Skeletal muscle satellite cell (primary cell): ENCODE measurements around the gene SUMO3.

ENCODE experiments used
- H3K27me3 ChIP-seq: 2 replicates; pipeline ENCODE4 v1.7.0; 2013; ENCODE audit warnings: low read length; ENCODE audit not compliant: control insufficient read depth, insufficient read depth
- H3K36me3 ChIP-seq: 2 replicates; pipeline ENCODE4 v1.7.0; 2013; ENCODE audit warnings: mild to moderate bottlenecking, control low read depth, low read length; ENCODE audit not compliant: insufficient read depth
- H3K4me1 ChIP-seq: 2 replicates; pipeline ENCODE4 v1.7.0; 2013; ENCODE audit warnings: low read length; ENCODE audit not compliant: control insufficient read depth, insufficient read depth
- H3K4me2 ChIP-seq: 2 replicates; pipeline ENCODE4 v1.7.0; 2013; ENCODE audit warnings: mild to moderate bottlenecking, low read length
- H3K4me3 ChIP-seq: 2 replicates; pipeline ENCODE4 v1.7.0; 2013; ENCODE audit warnings: low read length
- H3K9ac ChIP-seq: 2 replicates; pipeline ENCODE4 v1.7.0; 2013; ENCODE audit warnings: mild to moderate bottlenecking, low read depth, low read length, moderate library complexity
- H3K9me3 ChIP-seq: replicated peaks from 2 replicates; pipeline ENCODE4 v1.7.0; 2013; ENCODE audit warnings: mild to moderate bottlenecking, control low read depth, low read length

SUMO3 gene

GRCh38 chr21:44854664-44855446 is 37.0 kb upstream of the SUMO3 start:
- H3K4me3 ChIP-seq = no peak overlapping the region
- peaks cover 88% of the 10 kb centered on the region for H3K36me3 ChIP-seq
- H3K27me3 ChIP-seq = no peaks in the 10 kb centered on the region
- H3K4me2 ChIP-seq = no peak overlapping the region
- H3K9ac ChIP-seq = no peak overlapping the region
- H3K9me3 ChIP-seq = no peaks in the 10 kb centered on the region
- H3K4me1 ChIP-seq = peaks cover 5% of the 10 kb centered on the region

DNA sequence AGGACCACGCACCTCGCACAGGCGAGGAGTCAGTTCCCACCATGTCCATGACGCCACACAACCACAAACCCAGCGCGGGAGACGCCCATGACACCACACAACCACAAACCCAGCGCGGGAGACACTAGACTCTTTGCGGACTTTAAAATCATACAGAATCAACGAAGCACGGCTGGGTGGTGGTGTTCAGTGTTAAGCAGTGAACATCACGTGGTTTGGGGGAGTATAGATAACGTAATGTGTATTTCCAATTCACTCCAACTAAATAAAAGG is 36.5 kb upstream of the SUMO3 start:
- no peak overlapping the region for H3K9ac ChIP-seq
- H3K27me3 ChIP-seq = no peaks in the 10 kb centered on the region
- no peaks in the 10 kb centered on the region for H3K9me3 ChIP-seq
- H3K4me1 ChIP-seq = peaks cover 5% of the 10 kb centered on the region
- no peak overlapping the region for H3K4me2 ChIP-seq
- no peak overlapping the region for H3K4me3 ChIP-seq
- H3K36me3 ChIP-seq = peaks cover 88% of the 10 kb centered on the region

DNA sequence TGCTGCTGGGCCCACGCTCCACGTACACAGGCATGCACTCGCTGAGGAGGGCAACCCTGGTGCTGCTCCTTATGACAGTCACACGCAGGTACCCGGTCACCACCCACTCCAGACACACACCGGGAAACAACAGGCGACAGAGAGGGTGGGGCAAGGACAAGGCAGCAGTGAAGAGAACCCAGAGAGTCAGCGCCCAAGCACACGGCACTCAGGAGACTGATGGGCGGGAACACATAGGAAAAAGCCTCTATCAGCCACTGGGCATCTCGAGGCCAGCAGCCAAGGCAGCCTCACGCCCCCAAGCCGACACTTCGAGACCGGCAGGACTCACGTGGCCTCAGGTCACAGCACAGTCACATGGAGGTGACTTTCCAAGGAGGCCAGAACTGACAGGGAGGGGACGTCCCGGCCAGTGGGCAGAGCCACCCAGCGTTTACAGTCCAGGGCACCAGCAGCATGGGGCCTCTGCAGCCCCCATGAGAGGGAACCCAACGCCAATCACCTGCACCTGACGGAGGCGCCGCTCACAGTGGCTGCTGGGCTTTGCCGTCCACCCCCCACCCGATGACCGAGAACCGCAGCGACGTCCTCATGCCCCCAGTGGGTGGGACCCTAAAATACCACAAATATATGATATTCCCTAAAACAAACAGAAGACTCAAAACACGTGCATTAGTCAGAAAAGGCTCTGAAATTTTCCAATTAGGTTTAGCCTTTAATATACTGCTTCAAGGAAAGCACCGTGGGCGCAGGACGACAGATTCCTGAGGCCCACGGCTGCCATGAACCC is 35.9 kb upstream of the SUMO3 start:
- H3K4me3 ChIP-seq = no peak overlapping the region
- H3K4me2 ChIP-seq = no peak overlapping the region
- no peak overlapping the region for H3K9ac ChIP-seq
- peaks cover 3% of the 10 kb centered on the region for H3K4me1 ChIP-seq
- no peaks in the 10 kb centered on the region for H3K27me3 ChIP-seq
- H3K36me3 ChIP-seq = peaks cover 88% of the 10 kb centered on the region
- H3K9me3 ChIP-seq = no peaks in the 10 kb centered on the region

DNA sequence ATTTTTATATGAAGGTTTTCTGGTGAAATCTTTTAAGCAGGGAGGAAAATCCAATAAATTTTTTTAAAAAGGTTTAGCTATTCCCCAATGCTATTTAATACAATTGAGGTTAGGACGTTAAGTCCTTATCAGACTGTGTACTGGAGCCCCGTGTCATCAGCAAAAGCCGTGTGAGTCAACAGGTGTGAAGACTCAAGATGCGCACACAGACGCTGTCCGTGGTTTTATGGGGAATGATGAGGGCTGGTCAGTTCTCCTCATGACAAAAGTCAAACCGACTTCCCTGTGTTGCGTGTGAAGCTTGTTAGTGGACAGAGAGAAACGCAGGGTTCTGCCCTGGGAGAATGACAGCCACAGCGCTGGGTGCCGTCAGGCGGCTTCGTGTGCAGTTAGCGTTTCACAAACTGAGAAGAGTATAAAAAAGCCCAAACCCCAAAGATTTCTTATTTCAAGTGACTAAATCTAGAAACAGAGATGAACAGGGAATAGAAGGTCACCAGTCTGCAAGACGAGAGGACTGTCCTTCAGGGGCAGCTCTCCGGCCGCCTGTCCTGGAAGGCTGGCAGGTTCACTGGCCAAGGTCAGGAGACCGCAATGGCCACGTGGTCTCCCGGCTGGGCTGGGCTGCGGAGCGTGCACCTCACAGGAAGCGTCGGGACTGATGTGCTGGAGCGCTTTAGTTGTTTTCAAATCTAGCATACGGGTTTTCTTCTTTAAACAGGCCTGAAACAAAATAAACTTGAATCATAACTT is 33.2 kb upstream of the SUMO3 start:
- Histone ChIP-seq H3K36me3 (peaks cover 64% of the 10 kb centered on the region), H3K4me1 (peaks cover 17% of the 10 kb centered on the region)

DNA sequence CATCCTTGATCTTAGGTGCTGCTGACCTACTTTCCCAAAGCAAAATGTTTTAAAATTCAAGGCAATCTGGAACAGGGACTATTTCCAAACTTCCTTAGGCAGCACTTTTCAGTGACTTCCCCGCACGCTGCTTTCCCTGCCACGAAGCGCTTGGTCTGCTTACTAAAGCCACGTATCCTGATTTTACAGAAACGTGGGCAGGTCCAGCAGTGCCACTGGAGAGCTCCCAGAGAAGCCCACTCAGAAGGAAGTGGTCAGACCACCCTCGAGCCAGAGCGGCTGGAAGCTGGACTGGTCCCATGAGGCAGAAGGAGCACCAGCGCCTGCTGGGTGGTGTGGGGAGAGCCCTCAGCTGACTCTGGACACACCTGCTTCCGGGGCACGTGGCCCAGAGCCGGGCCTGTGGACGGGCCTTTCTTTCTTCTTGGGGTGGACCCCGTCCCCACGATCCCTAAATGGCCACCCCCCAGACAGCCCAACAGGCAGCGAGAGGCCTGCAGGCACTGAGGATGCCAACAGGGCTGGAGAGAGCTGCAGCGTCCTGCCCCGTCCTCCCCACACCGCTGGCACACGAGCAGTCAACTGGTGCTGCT is 32.4 kb upstream of the SUMO3 start:
- Histone ChIP-seq H3K27me3 (no peaks in the 10 kb centered on the region), H3K4me2 (no peak overlapping the region), H3K36me3 (peaks cover 57% of the 10 kb centered on the region), H3K4me3 (no peak overlapping the region), H3K9ac (no peak overlapping the region), H3K9me3 (no peaks in the 10 kb centered on the region), H3K4me1 (peaks cover 25% of the 10 kb centered on the region)

More for the DNA sequence above, 33.2 kb upstream of the SUMO3 start:
- Histone ChIP-seq H3K4me2 (no peak overlapping the region), H3K9me3 (no peaks in the 10 kb centered on the region), H3K9ac (no peak overlapping the region), H3K4me3 (no peak overlapping the region), H3K27me3 (no peaks in the 10 kb centered on the region)

GRCh38 chr21:44849616-44850130 is 31.8 kb upstream of the SUMO3 start:
- H3K4me2 ChIP-seq = no peak overlapping the region
- no peaks in the 10 kb centered on the region for H3K27me3 ChIP-seq
- H3K4me3 ChIP-seq = no peak overlapping the region
- no peak overlapping the region for H3K9ac ChIP-seq
- peaks cover 50% of the 10 kb centered on the region for H3K36me3 ChIP-seq
- no peaks in the 10 kb centered on the region for H3K9me3 ChIP-seq
- H3K4me1 ChIP-seq = peaks cover 25% of the 10 kb centered on the region

GRCh38 chr21:44848821-44849521 is 31.1 kb upstream of the SUMO3 start:
- no peak overlapping the region for H3K9ac ChIP-seq
- peaks cover 43% of the 10 kb centered on the region for H3K36me3 ChIP-seq
- H3K9me3 ChIP-seq = no peaks in the 10 kb centered on the region
- no peak overlapping the region for H3K4me2 ChIP-seq
- peaks cover 25% of the 10 kb centered on the region for H3K4me1 ChIP-seq
- no peak overlapping the region for H3K4me3 ChIP-seq
- H3K27me3 ChIP-seq = peaks cover 6% of the 10 kb centered on the region

- Histone ChIP-seq H3K27me3 (peaks cover 14% of the 10 kb centered on the region), H3K9ac (no peak overlapping the region), H3K9me3 (no peaks in the 10 kb centered on the region), H3K4me2 (no peak overlapping the region), H3K4me1 (peaks cover 25% of the 10 kb centered on the region), H3K36me3 (peaks cover 32% of the 10 kb centered on the region), H3K4me3 (no peak overlapping the region)
Measured at GRCh38 chr21:44847261-44848056, 29.6 kb upstream of the SUMO3 start.

DNA sequence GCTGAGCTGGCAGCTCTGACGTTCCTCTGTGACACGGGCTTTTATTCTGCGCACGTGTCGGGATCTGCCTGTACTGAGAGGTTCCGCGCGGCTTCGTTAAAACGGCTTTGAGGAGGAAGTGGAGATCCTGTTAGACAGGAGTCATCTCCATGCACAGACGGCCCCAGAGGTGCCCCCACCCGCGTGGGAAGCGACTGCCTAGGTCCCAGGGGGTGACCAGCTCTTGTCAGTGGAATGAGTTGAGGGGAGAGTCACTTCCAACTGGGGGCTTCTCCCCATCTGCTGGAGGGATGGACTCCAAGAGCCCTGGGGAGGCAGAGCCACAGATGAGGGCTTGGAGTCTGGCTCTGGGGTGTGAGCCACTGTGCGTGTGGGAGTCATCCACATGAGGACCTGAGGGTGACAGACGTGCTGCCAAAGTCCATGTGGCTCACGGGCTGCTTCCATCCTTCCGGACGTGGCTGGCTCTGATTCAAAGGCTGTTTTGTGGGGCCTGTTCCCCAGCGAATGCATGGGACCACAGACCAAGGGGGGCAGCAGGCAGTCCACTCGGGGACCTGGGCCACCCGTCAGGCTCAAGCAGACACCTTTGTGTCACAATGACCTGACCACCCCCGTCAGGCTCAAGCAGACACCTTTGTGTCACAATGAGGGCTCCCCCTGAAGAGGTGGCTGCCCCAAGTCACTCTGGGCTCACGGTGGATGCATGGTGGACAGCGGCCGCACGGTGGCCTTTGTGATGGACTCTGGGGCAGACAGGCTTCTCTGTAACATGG is 28.8 kb upstream of the SUMO3 start:
- H3K9ac ChIP-seq = peak overlapping the region; percentile 41
- H3K4me2 ChIP-seq = peak overlapping the region; percentile 83
- H3K4me3 ChIP-seq = no peak overlapping the region
- H3K27me3 ChIP-seq = peaks cover 22% of the 10 kb centered on the region
- no peaks in the 10 kb centered on the region for H3K9me3 ChIP-seq
- H3K36me3 ChIP-seq = peaks cover 30% of the 10 kb centered on the region
- peaks cover 25% of the 10 kb centered on the region for H3K4me1 ChIP-seq

GRCh38 chr21:44846224-44846484 is 28.3 kb upstream of the SUMO3 start:
- peaks cover 25% of the 10 kb centered on the region for H3K4me1 ChIP-seq
- peaks cover 28% of the 10 kb centered on the region for H3K27me3 ChIP-seq
- H3K4me3 ChIP-seq = peak overlapping the region; percentile 64
- peak overlapping the region; percentile 41 for H3K9ac ChIP-seq
- H3K36me3 ChIP-seq = peaks cover 27% of the 10 kb centered on the region
- H3K9me3 ChIP-seq = no peaks in the 10 kb centered on the region
- H3K4me2 ChIP-seq = peak overlapping the region; percentile 83
